IMR-90 (cell line): ENCODE measurements around the gene TCF12. TPM values are rescaled to one million over a fixed set of nuclear protein-coding genes. Genes with fewer than 3 reads are reported as not detected.

ENCODE experiments used
- ATAC-seq: fragments of 200-7000 bp; cut with Tn5 transposase; 2 replicates; pipeline ENCODE4 v1.9.1; 2020; ENCODE audit warnings: low read depth, mild to moderate bottlenecking, moderate library complexity
- BruUV-seq: library from RNA; stranded (reverse); fragments of 400-500 nt; replicated peaks from 2 replicates; lab custom pipeline; 2021; lab: Mats Ljungman, UMichigan
- CTCF ChIA-PET: fragments of 300-600 bp; formaldehyde crosslinking; extraction: SDS; loops from one replicate; lab custom pipeline; 2021; ENCODE audit warnings: antibody characterized with exemption; lab: Yijun Ruan, JAX
- POLR2A ChIA-PET: fragments of 300-600 bp; sonication (Branson Sonifier 250); formaldehyde crosslinking; loops from one replicate; lab custom pipeline; 2022; ENCODE audit warnings: antibody characterized with exemption; ENCODE audit not compliant: unreplicated experiment; lab: Charles Lee
- DNase-seq: peaks from one replicate; pipeline ENCODE4 v3.0.0; 2013
- H2AFZ ChIP-seq: replicated peaks from 2 replicates; pipeline ENCODE3; 2013; ENCODE audit warnings: low read length, mild to moderate bottlenecking; ENCODE audit not compliant: poor library complexity
- H2AK5ac ChIP-seq: 2 replicates; pipeline ENCODE4 v1.6.1; 2013; ENCODE audit warnings: low read depth, low read length, inconsistent platforms
- H2AK9ac ChIP-seq: replicated peaks from 2 replicates; pipeline ENCODE3; 2013; ENCODE audit warnings: mild to moderate bottlenecking, low read depth, low read length, moderate library complexity; ENCODE audit not compliant: poor library complexity
- H2BK120ac ChIP-seq: 2 replicates; pipeline ENCODE4 v1.6.1; 2013; ENCODE audit warnings: low read depth, low read length, inconsistent platforms
- H2BK15ac ChIP-seq: 3 replicates; pipeline ENCODE4 v1.6.1; 2013; ENCODE audit warnings: low read depth, low read length, inconsistent platforms
- H2BK20ac ChIP-seq: 2 replicates; pipeline ENCODE4 v1.6.1; 2013; ENCODE audit warnings: low read depth, mild to moderate bottlenecking, inconsistent platforms, low read length, moderate library complexity
- H2BK5ac ChIP-seq: 2 replicates; pipeline ENCODE4 v1.6.1; 2013; ENCODE audit warnings: mild to moderate bottlenecking, low read depth, low read length, inconsistent platforms; ENCODE audit not compliant: poor library complexity, severe bottlenecking
- H3K14ac ChIP-seq: replicated peaks from 2 replicates; pipeline ENCODE4 v1.6.1; 2013; ENCODE audit warnings: low read depth, low read length, inconsistent platforms
- H3K18ac ChIP-seq: 2 replicates; pipeline ENCODE4 v1.6.1; 2013; ENCODE audit warnings: low read depth, low read length, control low read depth
- H3K23ac ChIP-seq: 2 replicates; pipeline ENCODE4 v1.6.1; 2013; ENCODE audit warnings: low read depth, low read length, inconsistent platforms
- H3K27ac ChIP-seq: 2 replicates; pipeline ENCODE4 v1.5.1; 2013; ENCODE audit warnings: mild to moderate bottlenecking, control low read depth, low read length; ENCODE audit not compliant: insufficient read depth
- H3K27me3 ChIP-seq: 2 replicates; pipeline ENCODE4 v1.6.1; 2013; ENCODE audit warnings: low read length; ENCODE audit not compliant: control insufficient read depth, insufficient read depth
- H3K36me3 ChIP-seq: 2 replicates; pipeline ENCODE4 v1.6.1; 2013; ENCODE audit warnings: low read length, mixed read lengths; ENCODE audit not compliant: control insufficient read depth, insufficient read depth
- H3K4ac ChIP-seq: 2 replicates; pipeline ENCODE4 v1.6.1; 2013; ENCODE audit warnings: low read depth, low read length, inconsistent platforms
- H3K4me1 ChIP-seq: 2 replicates; pipeline ENCODE4 v1.6.1; 2013; ENCODE audit warnings: low read length, mixed read lengths; ENCODE audit not compliant: control insufficient read depth, insufficient read depth
- H3K4me2 ChIP-seq: 2 replicates; pipeline ENCODE4 v1.6.1; 2013; ENCODE audit warnings: low read depth, mild to moderate bottlenecking, control low read depth, low read length, moderate library complexity
- H3K4me3 ChIP-seq: 2 replicates; pipeline ENCODE4 v1.5.1; 2013; ENCODE audit warnings: low read depth, mild to moderate bottlenecking, control low read depth, low read length, moderate library complexity; ENCODE audit not compliant: insufficient read depth
- H3K56ac ChIP-seq: 2 replicates; pipeline ENCODE4 v1.6.1; 2013; ENCODE audit warnings: low read length, inconsistent platforms; ENCODE audit not compliant: insufficient read depth; ENCODE audit errors: extremely low read depth
- H3K79me1 ChIP-seq, 2 experiments: 2 replicates each; pipeline ENCODE4 v1.6.1; 2013; ENCODE audit warnings: low read length in 2 of 2, inconsistent platforms in 1 of 2, low read depth in 1 of 2
- H3K9ac ChIP-seq: 2 replicates; pipeline ENCODE4 v1.6.1; 2013; ENCODE audit warnings: low read depth, low read length, control low read depth
- H3K9me1 ChIP-seq: 2 replicates; pipeline ENCODE4 v1.6.1; 2013; ENCODE audit warnings: low read length, inconsistent platforms; ENCODE audit not compliant: insufficient read depth
- H3K9me3 ChIP-seq: 2 replicates; pipeline ENCODE4 v1.6.1; 2013; ENCODE audit warnings: low read length; ENCODE audit not compliant: control insufficient read depth, insufficient read depth
- H4K20me1 ChIP-seq: 2 replicates; pipeline ENCODE4 v1.6.1; 2013; ENCODE audit warnings: low read length, inconsistent platforms; ENCODE audit not compliant: insufficient read depth
- H4K5ac ChIP-seq: 2 replicates; pipeline ENCODE4 v1.6.1; 2013; ENCODE audit warnings: mild to moderate bottlenecking, low read depth, low read length, control low read depth
- H4K8ac ChIP-seq, 2 experiments: 2 replicates each; pipeline ENCODE4 v1.6.1; 2013; ENCODE audit warnings: low read depth in 2 of 2, low read length in 2 of 2, control low read depth in 1 of 2, inconsistent platforms in 1 of 2
- H4K91ac ChIP-seq: 2 replicates; pipeline ENCODE4 v1.6.1; 2013; ENCODE audit warnings: low read depth, low read length, inconsistent platforms; ENCODE audit not compliant: insufficient read depth
- CEBPB ChIP-seq: IDR thresholded peaks from 2 replicates; pipeline ENCODE4 v1.6.1; 2012; ENCODE audit warnings: low read depth, low read length, improper control_type of control experiment
- MXI1 ChIP-seq: IDR thresholded peaks from 2 replicates; pipeline ENCODE4 v1.6.1; 2012; ENCODE audit warnings: low read depth, mild to moderate bottlenecking, low read length, moderate library complexity, borderline replicate concordance
- WGBS, 2 experiments: methylation state at CpG; one replicate each; pipeline versions ENCODE4 v1.1.5 to v1.1.7; 2013; ENCODE audit warnings: missing lambda C conversion rate in 2 of 2; ENCODE audit not compliant: insufficient read length in 1 of 2; ENCODE audit errors: extremely low coverage in 2 of 2; 5-methylcytosine and 5-hydroxymethylcytosine counted together
- dilution Hi-C: fragments of 300-500 bp; cut with HindIII; formaldehyde crosslinking; loops from one replicate; pipeline ENCODE4 v1.14.3; 2018; ENCODE audit warnings: low sequenced_read_pairs; ENCODE audit not compliant: unreplicated experiment
- in situ Hi-C: fragments of 300-500 bp; cut with MboI; formaldehyde crosslinking; loops from 3 replicates; pipeline ENCODE4 v1.14.3; 2019; ENCODE audit warnings: low sequenced_read_pairs, inconsistent platforms, mixed read lengths
- intact Hi-C: fragments of 100-400 bp; cut with micrococcal nuclease; formaldehyde crosslinking; loops from 2 replicates; pipeline ENCODE4 v1.10.0; 2022
- polyA plus RNA-seq, 3 experiments: library from polyadenylated mRNA; depleted of rRNA; stranded (reverse); fragments of >200 nt; gene quantifications; 2 replicates each; pipeline ENCODE4 v1.2.3, GENCODE V29; 2012; ENCODE audit warnings: low replicate concordance in 1 of 3
- total RNA-seq: library from RNA; depleted of rRNA; stranded (reverse); fragments of >200 nt; gene quantifications from 2 replicates; pipeline ENCODE4 v1.2.3, GENCODE V29; 2012

Gene TCF12
- total and polyA plus RNA-seq, 2 of the 4 experiments (the other 2 are of a cell fraction) = 79.4 to 160 TPM

GRCh38 chr15:57283774-57284503, 365.5 kb downstream of the TCF12 start:
- dilution Hi-C loops (no loop called here), in situ Hi-C loops (no loop called here), intact Hi-C loops (no loop called here)
- Histone ChIP-seq H3K14ac (no peak overlapping the region), H3K27ac (peak overlapping the region; percentile 73; the same call in 1 of the 2 replicates), H2BK5ac (peak overlapping the region; percentile 29), H3K23ac (no peak overlapping the region), H3K56ac (no peak overlapping the region), H3K4me2 (no peak overlapping the region; the same call in 1 of the 2 replicates), H2AK9ac (no peak overlapping the region), H3K4me3 (no peak overlapping the region), H2BK120ac (no peak overlapping the region), H3K4ac (no peak overlapping the region), H3K27me3 (no peaks in the 10 kb centered on the region), H2BK15ac (no peak overlapping the region), H4K5ac (no peak overlapping the region), H3K9me1 (peaks cover 3% of the 10 kb centered on the region; the same call in 1 of the 2 replicates), H4K8ac (no peak overlapping the region), H3K9me3 (no peaks in the 10 kb centered on the region), H3K79me1 (peaks cover 3 to 13% of the 10 kb centered on the region in 2 experiments; a peak in 1 of 4 replicates), H4K91ac (no peak overlapping the region), H2BK20ac (no peak overlapping the region), H2AK5ac (no peak overlapping the region), H3K18ac (peak overlapping the region; percentile 61; the same call in 1 of the 2 replicates), H3K4me1 (peaks cover 4% of the 10 kb centered on the region; the same call in 1 of the 2 replicates), H3K9ac (no peak overlapping the region), H2AFZ (no peak overlapping the region), H4K20me1 (no peaks in the 10 kb centered on the region), H3K36me3 (peaks cover 36% of the 10 kb centered on the region)
- TF ChIP-seq CEBPB = 0 out of 2 replicates have a peak, but pooled peaks have one; percentile 2
- TF ChIP-seq MXI1 = no peak
- ChIA-PET CTCF (no interaction called here), POLR2A (no interaction called here)
- DNase-seq (peak; percentile 45), ATAC-seq (peak; percentile 56)
- BruUV-seq = no TSS peak
- WGBS, 2 experiments = 100% methylated on average over 1 of the region's 14 CpGs; no CpG with 5 or more reads in 1 of the 2 experiments
